IPS DF 6.9 (cell line): Measurements from ENCODE around the gene ETDA.
"Not testable (repeated sequence)": the region's sequence is repeated elsewhere in the genome, so short reads cannot be mapped to it uniquely, and the experiment has no call there.

Experiments used
- DNase-seq: peaks from one replicate; pipeline ENCODE4 v3.0.0-alpha.2; 2013; ENCODE audit warnings: low read depth, low spot score
- H3K27ac ChIP-seq: one replicate; pipeline ENCODE4 v1.5.1; 2013; ENCODE audit warnings: low read length, control low read depth
- H3K27me3 ChIP-seq: 2 replicates; pipeline ENCODE4 v1.6.1; 2013; ENCODE audit warnings: mild to moderate bottlenecking, low read length; ENCODE audit not compliant: control insufficient read depth, insufficient read depth
- H3K36me3 ChIP-seq: 2 replicates; pipeline ENCODE4 v1.6.1; 2013; ENCODE audit warnings: low read length; ENCODE audit not compliant: control insufficient read depth, insufficient read depth
- H3K4me1 ChIP-seq: 2 replicates; pipeline ENCODE4 v1.6.1; 2013; ENCODE audit warnings: low read length; ENCODE audit not compliant: control insufficient read depth, insufficient read depth
- H3K4me3 ChIP-seq: 2 replicates; pipeline ENCODE4 v1.5.1; 2013; ENCODE audit warnings: mild to moderate bottlenecking, low read length
- H3K9me3 ChIP-seq: 2 replicates; pipeline ENCODE4 v1.6.1; 2013; ENCODE audit warnings: low read length, inconsistent platforms; ENCODE audit not compliant: control insufficient read depth, insufficient read depth
- WGBS: extraction: QIAGEN DNeasy Blood & Tissue Kit; methylation state at CpG from one replicate; pipeline ENCODE4 v1.1.7; 2013; ENCODE audit warnings: mixed read lengths, missing lambda C conversion rate; ENCODE audit not compliant: insufficient read length, insufficient coverage; 5-methylcytosine and 5-hydroxymethylcytosine counted together

ETDA gene

DNA sequence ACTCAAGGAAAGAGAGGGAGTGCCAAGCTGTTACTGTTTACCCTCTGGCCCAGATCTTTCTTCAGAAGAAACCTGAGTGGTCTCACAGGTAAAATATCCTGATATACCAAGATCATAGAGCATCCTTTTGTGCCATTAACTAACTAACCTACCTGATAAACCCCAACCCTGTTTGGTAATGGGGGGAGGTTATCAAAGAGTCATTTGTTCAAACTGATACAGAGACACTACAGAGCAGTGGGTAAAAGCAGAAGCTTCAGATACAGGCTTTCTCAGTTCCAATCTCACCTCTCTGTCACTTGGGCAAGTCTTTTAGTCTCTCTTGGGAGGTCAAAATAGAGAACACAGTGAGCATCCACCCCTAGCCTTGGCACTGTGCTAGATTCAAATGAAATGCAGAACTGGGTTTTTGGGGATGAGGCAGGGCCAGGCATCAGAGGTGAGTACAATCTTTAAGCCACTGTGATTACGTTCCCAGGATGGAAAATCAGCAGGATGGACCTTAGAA, at the start of gene ETDA:
ETDA (plus strand) TSS at position 51 of the 508 bp plus-strand sequence. CDS start 1,216 bp downstream, outside the sequence.
- H3K36me3 ChIP-seq, H3K27ac ChIP-seq, H3K4me1 ChIP-seq, H3K9me3 ChIP-seq, H3K4me3 ChIP-seq, H3K27me3 ChIP-seq, DNase-seq: not testable (repeated sequence)
- no CpG with 5 or more reads among the region's 1 CpG for WGBS

GRCh38 chrX:135206427-135206826, 45.4 kb upstream of the ETDA start:
- H3K4me1 ChIP-seq, H3K27me3 ChIP-seq, H3K36me3 ChIP-seq, DNase-seq, H3K27ac ChIP-seq, H3K4me3 ChIP-seq, H3K9me3 ChIP-seq: not testable (repeated sequence)
- no CpG with 5 or more reads among the region's 11 CpGs for WGBS

DNA sequence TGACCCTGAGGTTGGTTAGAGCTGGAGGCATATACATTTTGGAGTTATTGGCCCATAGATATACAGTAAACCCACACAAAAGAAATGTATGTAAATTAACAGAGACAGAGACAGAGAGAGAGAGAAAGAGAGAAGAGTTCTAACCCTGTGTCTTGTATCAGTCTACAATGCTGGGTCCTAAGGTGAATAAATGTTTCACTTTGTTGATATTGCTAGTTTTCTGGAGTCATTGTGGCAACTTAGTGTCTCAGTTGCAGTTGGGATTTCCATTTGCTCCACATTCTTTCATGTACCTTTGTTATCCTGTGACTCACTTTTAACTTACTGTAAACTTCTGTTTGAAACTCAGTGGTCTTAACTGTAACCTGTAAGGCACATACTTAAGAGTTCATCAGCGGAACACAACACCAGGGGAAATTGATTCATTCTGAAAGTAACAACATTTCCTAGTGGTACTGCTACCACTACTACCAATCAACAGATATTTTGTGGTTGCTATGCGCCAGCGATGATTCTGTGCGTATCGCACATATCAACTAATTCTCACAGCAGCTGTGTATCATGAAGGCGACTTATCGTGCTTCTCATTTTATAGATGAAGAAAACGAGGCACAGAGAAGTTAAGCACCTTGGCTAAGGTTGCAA, 38.5 kb upstream of the ETDA start:
- H3K27me3 ChIP-seq, result no peaks in the 10 kb centered on the region
- no peaks in the 10 kb centered on the region for H3K9me3 ChIP-seq
- H3K4me1 ChIP-seq, result no peaks in the 10 kb centered on the region
- WGBS, result no CpG with 5 or more reads among the region's 8 CpGs
- H3K27ac ChIP-seq, result no peak overlapping the region
- DNase-seq, result no peak
- no peak overlapping the region for H3K4me3 ChIP-seq
- H3K36me3 ChIP-seq, result no peaks in the 10 kb centered on the region

- H3K27ac ChIP-seq, H3K27me3 ChIP-seq, H3K9me3 ChIP-seq, H3K4me3 ChIP-seq, H3K4me1 ChIP-seq, H3K36me3 ChIP-seq, DNase-seq: not testable (repeated sequence)
- WGBS, result no CpG with 5 or more reads among the region's 6 CpGs
These were observed 5.9 kb upstream of the ETDA start for GRCh38 chrX:135245989-135246388.

GRCh38 chrX:135256087-135256684, 4.3 kb downstream of the ETDA start:
- WGBS, result no CpG with 5 or more reads among the region's 8 CpGs

DNA sequence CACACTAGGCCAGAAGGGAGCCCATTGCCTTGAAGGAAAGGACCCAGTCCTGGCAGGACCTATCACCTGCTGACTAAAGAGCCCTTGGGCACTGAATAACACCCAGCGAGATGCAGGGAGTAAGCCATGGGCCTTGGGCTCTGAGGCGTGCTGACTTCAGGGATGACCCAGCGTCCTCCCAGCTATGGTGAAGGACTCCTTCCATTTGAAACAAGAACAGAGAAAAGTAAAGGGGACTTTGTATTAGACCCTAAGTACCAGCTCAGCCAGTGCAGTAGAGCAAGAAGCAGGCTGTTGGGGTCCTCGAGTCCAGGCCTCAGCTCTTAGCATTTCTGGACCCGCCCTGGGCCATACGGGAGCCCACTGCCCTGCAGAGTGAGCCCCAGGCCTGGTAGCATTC, 5.1 kb downstream of the ETDA start:
- Histone ChIP-seq H3K4me3 (no peak overlapping the region), H3K27ac (no peak overlapping the region), H3K9me3 (no peaks in the 10 kb centered on the region), H3K4me1 (no peaks in the 10 kb centered on the region), H3K27me3 (no peaks in the 10 kb centered on the region), H3K36me3 (no peaks in the 10 kb centered on the region)
- DNase-seq, result no peak
- no CpG with 5 or more reads among the region's 6 CpGs for WGBS

More at GRCh38 chrX:135256087-135256684, 4.3 kb downstream of the ETDA start:
- H3K9me3 ChIP-seq, H3K36me3 ChIP-seq, H3K27me3 ChIP-seq, H3K4me1 ChIP-seq, H3K27ac ChIP-seq, DNase-seq, H3K4me3 ChIP-seq: not testable (repeated sequence)

DNA sequence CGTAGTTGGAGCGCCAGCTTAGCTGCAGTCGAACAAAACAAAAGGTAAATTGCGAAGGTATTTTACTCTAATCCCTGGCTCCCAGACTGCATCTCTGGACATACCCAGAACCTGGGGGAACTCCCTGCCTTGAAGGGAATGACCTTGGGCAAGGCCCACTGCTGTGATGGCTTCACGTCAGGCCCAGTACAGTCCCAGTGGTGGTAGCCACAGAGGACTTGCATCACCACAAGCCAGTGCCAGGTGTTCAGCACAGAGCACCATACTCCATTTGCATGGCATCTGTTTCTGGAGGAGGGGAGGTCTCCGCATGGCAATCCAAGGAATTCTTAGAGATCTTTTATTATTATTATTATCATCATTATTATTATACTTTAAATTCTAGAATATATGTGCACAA, 5.6 kb downstream of the ETDA start:
- Histone ChIP-seq H3K9me3 (no peaks in the 10 kb centered on the region), H3K4me1 (no peaks in the 10 kb centered on the region), H3K27ac (no peak overlapping the region), H3K4me3 (no peak overlapping the region), H3K27me3 (no peaks in the 10 kb centered on the region), H3K36me3 (no peaks in the 10 kb centered on the region)
- no peak for DNase-seq
- no CpG with 5 or more reads among the region's 6 CpGs for WGBS

DNA sequence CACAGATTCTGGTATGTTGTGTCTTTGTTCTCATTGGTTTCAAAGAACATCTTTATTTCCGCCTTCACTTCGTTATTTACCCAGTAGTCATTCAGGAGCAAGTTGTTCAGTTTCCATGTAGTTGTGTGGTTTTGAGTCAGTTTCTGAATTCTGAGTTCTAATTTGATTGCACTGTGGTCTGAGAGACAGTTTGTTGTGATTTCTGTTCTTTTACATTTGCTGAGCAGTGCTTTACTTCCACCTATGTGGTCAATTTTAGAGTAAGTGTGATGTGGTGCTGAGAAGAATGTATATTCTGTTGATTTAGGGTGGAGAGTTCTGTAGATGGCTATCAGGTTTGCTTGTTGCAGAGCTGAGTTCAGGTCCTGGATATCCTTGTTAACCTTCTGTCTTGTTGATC, 9.1 kb downstream of the ETDA start:
- H3K27me3 ChIP-seq, H3K4me3 ChIP-seq, H3K4me1 ChIP-seq, H3K36me3 ChIP-seq, H3K27ac ChIP-seq, H3K9me3 ChIP-seq, DNase-seq: not testable (repeated sequence)
- WGBS, result no CpG with 5 or more reads among the region's 2 CpGs

DNA sequence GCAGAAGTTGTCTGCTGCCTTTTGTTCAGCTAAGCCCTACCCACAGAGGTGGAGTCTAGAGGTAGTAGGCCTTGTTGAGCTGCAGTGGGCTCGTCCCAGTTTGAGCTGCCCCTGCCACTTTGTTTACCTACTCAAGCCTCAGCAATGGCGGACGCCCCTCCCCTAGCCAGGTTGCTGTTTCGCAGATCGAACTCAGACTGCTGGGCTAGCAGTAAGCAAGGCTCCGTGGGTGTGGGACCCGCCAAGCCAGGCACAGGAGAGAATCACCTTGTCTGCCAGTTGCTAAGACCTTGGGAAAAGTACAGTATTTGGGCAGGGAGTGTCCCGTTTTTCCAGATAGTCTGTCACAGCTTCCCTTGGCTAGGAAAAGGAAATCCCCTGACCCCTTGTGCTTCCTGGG, 11.5 kb downstream of the ETDA start:
- DNase-seq, H3K4me3 ChIP-seq, H3K27ac ChIP-seq, H3K4me1 ChIP-seq, H3K36me3 ChIP-seq, H3K27me3 ChIP-seq, H3K9me3 ChIP-seq: not testable (repeated sequence)
- no CpG with 5 or more reads among the region's 8 CpGs for WGBS

DNA sequence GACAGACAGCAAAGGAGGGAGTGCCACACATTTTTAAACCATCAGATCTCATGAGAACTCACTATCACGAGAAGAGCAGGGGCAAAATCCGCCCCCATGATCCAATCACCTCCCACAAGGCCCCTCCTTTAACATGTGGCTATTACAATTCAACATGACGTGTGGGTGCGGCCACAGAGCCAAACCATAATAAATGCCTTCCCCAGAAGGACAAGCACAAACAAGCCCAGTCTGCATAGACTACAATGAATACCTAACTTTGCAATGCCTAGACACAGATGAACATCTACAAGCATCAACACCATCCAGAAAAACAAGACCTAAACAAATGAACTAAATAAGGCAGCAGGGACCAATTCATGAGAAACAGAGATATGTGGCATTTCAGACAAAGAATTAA, 12.3 kb downstream of the ETDA start:
- H3K9me3 ChIP-seq, result no peaks in the 10 kb centered on the region
- no peaks in the 10 kb centered on the region for H3K4me1 ChIP-seq
- H3K27me3 ChIP-seq, result no peaks in the 10 kb centered on the region
- WGBS, result no CpG with 5 or more reads among the region's 4 CpGs
- H3K36me3 ChIP-seq, result no peaks in the 10 kb centered on the region
- DNase-seq, result no peak
- H3K27ac ChIP-seq, result no peak overlapping the region
- no peak overlapping the region for H3K4me3 ChIP-seq

- Histone ChIP-seq H3K4me3 (no peak overlapping the region), H3K27ac (no peak overlapping the region), H3K9me3 (no peaks in the 10 kb centered on the region), H3K4me1 (no peaks in the 10 kb centered on the region), H3K36me3 (no peaks in the 10 kb centered on the region), H3K27me3 (no peaks in the 10 kb centered on the region)
- WGBS, result no CpG with 5 or more reads among the region's 5 CpGs
- no peak for DNase-seq
These were observed 21.3 kb downstream of the ETDA start for GRCh38 chrX:135273162-135273561.
